HepG2 (cell line): ENCODE data around the gene TSGA10.

ENCODE experiments used
- JUNB ChIP-seq: sonication (generic); formaldehyde crosslinking; IDR thresholded peaks from 2 replicates; pipeline ENCODE4 v1.8.0; 2022; ENCODE audit warnings: missing genetic modification reagents, mild to moderate bottlenecking, borderline replicate concordance
- KLF16 ChIP-seq, 2 experiments: sonication (generic) in 1 of 2; formaldehyde crosslinking in 1 of 2; IDR thresholded peaks; 2 replicates each; pipeline versions ENCODE4 v1.6.1 to v1.8.0; 2016 to 2023; ENCODE audit warnings: missing genetic modification reagents in 2 of 2, missing compliant biosample characterization in 1 of 2
- NR2F2 ChIP-seq: IDR thresholded peaks from 2 replicates; pipeline ENCODE4 v1.6.1; 2012; ENCODE audit warnings: low read depth, inconsistent platforms, borderline replicate concordance
- POLR2A ChIP-seq, 2 experiments: IDR thresholded peaks; 2 replicates each; pipeline ENCODE4 v1.6.1; 2011; ENCODE audit warnings: low read depth in 2 of 2, low read length in 2 of 2, mild to moderate bottlenecking in 1 of 2, moderate library complexity in 1 of 2; ENCODE audit not compliant: insufficient read depth in 1 of 2
- TF ChIP-seq, protein P1 (sequence below): sonication (generic); formaldehyde crosslinking; IDR thresholded peaks from 2 replicates; pipeline ENCODE4 v1.5.0; 2020; ENCODE audit warnings: mild to moderate bottlenecking, missing genetic modification reagents, moderate library complexity
- TF ChIP-seq, protein P2 (sequence below): sonication (generic); formaldehyde crosslinking; IDR thresholded peaks from 2 replicates; pipeline ENCODE4 v1.4.0; 2020; ENCODE audit warnings: missing genetic modification reagents
- TF ChIP-seq, protein P3 (sequence below): IDR thresholded peaks from 2 replicates; pipeline ENCODE4 v1.6.1; 2016; ENCODE audit warnings: control low read depth

DNA sequence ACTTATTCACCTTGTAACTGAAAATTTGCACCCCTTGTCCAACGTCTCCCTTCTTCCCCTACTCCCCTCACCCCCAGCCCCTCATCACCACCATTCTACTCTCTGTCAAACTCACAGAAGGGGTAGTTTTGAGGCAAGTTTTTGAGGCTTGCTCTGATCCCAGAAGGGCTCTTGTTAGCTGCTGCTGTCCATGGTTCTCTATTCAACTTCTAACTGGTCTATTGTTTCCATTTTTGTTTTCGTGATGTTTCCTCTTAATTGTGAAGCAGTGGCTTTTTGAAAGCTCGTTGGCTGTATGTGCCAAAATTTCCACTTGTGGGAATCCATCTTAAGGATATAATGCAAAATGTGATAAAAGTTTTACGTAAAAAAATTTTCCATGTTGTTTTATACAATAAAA lies 126.2 kb downstream of the TSGA10 start:
- TF ChIP-seq, protein P1, sequence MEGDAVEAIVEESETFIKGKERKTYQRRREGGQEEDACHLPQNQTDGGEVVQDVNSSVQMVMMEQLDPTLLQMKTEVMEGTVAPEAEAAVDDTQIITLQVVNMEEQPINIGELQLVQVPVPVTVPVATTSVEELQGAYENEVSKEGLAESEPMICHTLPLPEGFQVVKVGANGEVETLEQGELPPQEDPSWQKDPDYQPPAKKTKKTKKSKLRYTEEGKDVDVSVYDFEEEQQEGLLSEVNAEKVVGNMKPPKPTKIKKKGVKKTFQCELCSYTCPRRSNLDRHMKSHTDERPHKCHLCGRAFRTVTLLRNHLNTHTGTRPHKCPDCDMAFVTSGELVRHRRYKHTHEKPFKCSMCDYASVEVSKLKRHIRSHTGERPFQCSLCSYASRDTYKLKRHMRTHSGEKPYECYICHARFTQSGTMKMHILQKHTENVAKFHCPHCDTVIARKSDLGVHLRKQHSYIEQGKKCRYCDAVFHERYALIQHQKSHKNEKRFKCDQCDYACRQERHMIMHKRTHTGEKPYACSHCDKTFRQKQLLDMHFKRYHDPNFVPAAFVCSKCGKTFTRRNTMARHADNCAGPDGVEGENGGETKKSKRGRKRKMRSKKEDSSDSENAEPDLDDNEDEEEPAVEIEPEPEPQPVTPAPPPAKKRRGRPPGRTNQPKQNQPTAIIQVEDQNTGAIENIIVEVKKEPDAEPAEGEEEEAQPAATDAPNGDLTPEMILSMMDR (CRISPR knock-in tag), result no peak
- TF ChIP-seq, protein P2, sequence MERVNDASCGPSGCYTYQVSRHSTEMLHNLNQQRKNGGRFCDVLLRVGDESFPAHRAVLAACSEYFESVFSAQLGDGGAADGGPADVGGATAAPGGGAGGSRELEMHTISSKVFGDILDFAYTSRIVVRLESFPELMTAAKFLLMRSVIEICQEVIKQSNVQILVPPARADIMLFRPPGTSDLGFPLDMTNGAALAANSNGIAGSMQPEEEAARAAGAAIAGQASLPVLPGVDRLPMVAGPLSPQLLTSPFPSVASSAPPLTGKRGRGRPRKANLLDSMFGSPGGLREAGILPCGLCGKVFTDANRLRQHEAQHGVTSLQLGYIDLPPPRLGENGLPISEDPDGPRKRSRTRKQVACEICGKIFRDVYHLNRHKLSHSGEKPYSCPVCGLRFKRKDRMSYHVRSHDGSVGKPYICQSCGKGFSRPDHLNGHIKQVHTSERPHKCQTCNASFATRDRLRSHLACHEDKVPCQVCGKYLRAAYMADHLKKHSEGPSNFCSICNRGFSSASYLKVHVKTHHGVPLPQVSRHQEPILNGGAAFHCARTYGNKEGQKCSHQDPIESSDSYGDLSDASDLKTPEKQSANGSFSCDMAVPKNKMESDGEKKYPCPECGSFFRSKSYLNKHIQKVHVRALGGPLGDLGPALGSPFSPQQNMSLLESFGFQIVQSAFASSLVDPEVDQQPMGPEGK (CRISPR knock-in tag), result no peak
- TF ChIP-seq JUNB (CRISPR knock-in tag) (no peak), POLR2A (IDR thresholded peaks at IDR 0.05; ENCODE audit: insufficient read depth in 1 of 2, low read depth in 2 of 2, low read length in 2 of 2) (no peak), NR2F2 (no peak), KLF16 (CRISPR knock-in tag; IDR thresholded peaks at IDR 0.05) (no peak)
- TF ChIP-seq, protein P3, sequence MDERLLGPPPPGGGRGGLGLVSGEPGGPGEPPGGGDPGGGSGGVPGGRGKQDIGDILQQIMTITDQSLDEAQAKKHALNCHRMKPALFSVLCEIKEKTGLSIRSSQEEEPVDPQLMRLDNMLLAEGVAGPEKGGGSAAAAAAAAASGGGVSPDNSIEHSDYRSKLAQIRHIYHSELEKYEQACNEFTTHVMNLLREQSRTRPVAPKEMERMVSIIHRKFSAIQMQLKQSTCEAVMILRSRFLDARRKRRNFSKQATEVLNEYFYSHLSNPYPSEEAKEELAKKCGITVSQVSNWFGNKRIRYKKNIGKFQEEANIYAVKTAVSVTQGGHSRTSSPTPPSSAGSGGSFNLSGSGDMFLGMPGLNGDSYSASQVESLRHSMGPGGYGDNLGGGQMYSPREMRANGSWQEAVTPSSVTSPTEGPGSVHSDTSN, result no peak
